Heart right ventricle (tissue), 16 donors: ENCODE data around the gene PDE4D. TPM values are rescaled to one million over a fixed set of nuclear protein-coding genes. Genes with fewer than 3 reads are reported as not detected.
A peak's percentile ranks its signal among the peaks of the same experiment; 100 is the strongest.
"Not testable (repeated sequence)": the region's sequence is repeated elsewhere in the genome, so short reads cannot be mapped to it uniquely, and the experiment has no call there.

Source experiments
- ATAC-seq, 8 donors: fragments of 200-7000 bp; cut with Tn5 transposase; one replicate each; pipeline ENCODE4 v1.9.1; 2020; ENCODE audit warnings: mild to moderate bottlenecking in 8 of 8, moderate library complexity in 8 of 8, moderate number of reproducible peaks in 1 of 8
- DNase-seq, 2 donors: peaks; one replicate each; pipeline ENCODE4 v3.0.0-alpha.2; 2020
- H3K27ac ChIP-seq, 10 donors: fragments of 200-600 bp; sonication (generic) in 2 of 10; one replicate each; pipeline versions ENCODE4 v1.5.0 to v1.8.0; 2020 to 2022; ENCODE audit warnings: mild to moderate bottlenecking in 3 of 10
- H3K27me3 ChIP-seq, 7 donors: fragments of 200-600 bp; one replicate each; pipeline ENCODE4 v1.8.0; 2021 to 2022; ENCODE audit warnings: mild to moderate bottlenecking in 2 of 7
- H3K36me3 ChIP-seq, 9 donors: fragments of 200-600 bp; sonication (generic) in 1 of 9; one replicate each; pipeline versions ENCODE4 v1.5.0 to v1.8.0; 2020 to 2022; ENCODE audit warnings: mild to moderate bottlenecking in 2 of 9
- H3K4me1 ChIP-seq, 9 donors: fragments of 200-600 bp; sonication (generic) in 1 of 9; one replicate each; pipeline versions ENCODE4 v1.5.0 to v1.8.0; 2020 to 2022; ENCODE audit warnings: mild to moderate bottlenecking in 4 of 9
- H3K4me3 ChIP-seq, 10 donors: fragments of 200-600 bp; sonication (generic) in 2 of 10; one replicate each; pipeline versions ENCODE4 v1.5.0 to v1.8.0; 2020 to 2022; ENCODE audit warnings: mild to moderate bottlenecking in 7 of 10, moderate library complexity in 2 of 10
- H3K9me3 ChIP-seq, 11 donors: fragments of 200-600 bp in 10 of 11; sonication (generic) in 2 of 11; one replicate each; pipeline versions ENCODE4 v1.5.0 to v1.8.0; 2013 to 2022; ENCODE audit warnings: mild to moderate bottlenecking in 2 of 11, control low read depth in 1 of 11, moderate library complexity in 1 of 11
- WGBS, 2 donors: extraction: QIAGEN DNeasy Blood & Tissue Kit; methylation state at CpG; one replicate each; pipeline ENCODE4 v1.1.7; 2013; ENCODE audit warnings: inconsistent platforms in 1 of 2; 5-methylcytosine and 5-hydroxymethylcytosine counted together
- intact Hi-C, 10 donors: fragments of 100-400 bp; cut with DNase I; formaldehyde crosslinking; loops; one replicate each; pipeline versions ENCODE4 v1.11.1 to v1.14.2; 2022
- polyA plus RNA-seq, 2 donors: library from polyadenylated mRNA; stranded (reverse); fragments of 200-250 nt; gene quantifications; one replicate each; pipeline ENCODE4 v1.2.3, GENCODE V29; 2013
- total RNA-seq, 10 donors: library from RNA; stranded (reverse); fragmentation: NEBNext Ultra II Directional in 3 of 10; extraction: Animal tissue kit (Norgen Biotek cat#: 25700) in 3 of 10; gene quantifications; one replicate each; pipeline versions ENCODE4 v1.2.1 to v1.2.4, GENCODE V29; 2021 to 2023
- TF ChIP-seq, protein P1 (sequence below), 9 donors: fragments of 200-600 bp; sonication (generic) in 2 of 9; IDR thresholded peaks; one replicate each; pipeline versions ENCODE4 v1.5.0 to v1.8.0; 2021 to 2022; ENCODE audit warnings: antibody characterized with exemption in 9 of 9, mild to moderate bottlenecking in 5 of 9, moderate library complexity in 1 of 9
- donor health status: Arrhythmogenic right ventricular cardiomyopathy.
- donor health status: ischemic (EF 13 %, LVEDD 7.1; RV severe dilation, severe dysfunction).
- donor health status: healthy with polysubstance abuse.
- donor health status: DM: no; HTN: yes; CAD: no.
- donor health status: DM: no; HTN: no; CAD: no.
- donor health status: ischemic (EF 25% LVEDD 6.9; RV normal size, moderate dysfunction).
- donor health status: ischemic (EF 25% LVEDD 5.7; RV mildly dilated, moderate dysfunction).
- donor health status: healthy.
- donor health status: DM: yes; HTN: yes; CAD: no.
- donor health status: Ischemic cardiomyopathy.
- donor health status: ischemic (EF 35%, LVEDD 5.7; RV mildly dilated, moderate dysfunction).
- donor health status: nonischemic (EF 11% LVEDD 7.7; RV severe dilation, severe dysfunction).
- donor health status: DM: yes; HTN: yes; CAD: no.
- donor health status: PGD.
- donor health status: ischemic (EF 29% LVEDD 5.4; RV normal size, mild dysfunction).
- donor health status: nonischemic (EF 23%, LVEDD 6.1; RV moderate dilation, normal function).

The PDE4D gene
- total and polyA plus RNA-seq, 12 donors = 5.8 to 83.2 (median 39.5) TPM

DNA sequence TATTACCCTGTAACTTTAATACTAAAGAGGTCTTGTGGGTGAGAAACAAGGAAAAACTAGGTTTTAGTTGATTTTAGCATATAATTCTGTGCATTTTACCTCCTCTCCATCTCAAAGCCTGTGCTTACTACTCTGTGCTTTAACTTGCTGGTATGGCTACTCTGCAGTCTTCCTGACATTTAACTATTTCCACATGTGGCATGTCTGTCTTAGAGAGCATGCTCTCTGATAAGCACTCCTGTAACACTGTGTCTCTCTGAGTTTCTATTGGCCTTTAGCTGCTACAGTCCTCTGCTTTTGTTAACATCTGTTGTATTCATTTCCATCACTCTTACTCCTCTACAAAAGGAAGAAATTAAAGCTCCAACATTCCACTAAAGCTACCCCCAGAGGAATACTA lies 892.4 kb downstream of the PDE4D start:
- TF ChIP-seq, protein P1, sequence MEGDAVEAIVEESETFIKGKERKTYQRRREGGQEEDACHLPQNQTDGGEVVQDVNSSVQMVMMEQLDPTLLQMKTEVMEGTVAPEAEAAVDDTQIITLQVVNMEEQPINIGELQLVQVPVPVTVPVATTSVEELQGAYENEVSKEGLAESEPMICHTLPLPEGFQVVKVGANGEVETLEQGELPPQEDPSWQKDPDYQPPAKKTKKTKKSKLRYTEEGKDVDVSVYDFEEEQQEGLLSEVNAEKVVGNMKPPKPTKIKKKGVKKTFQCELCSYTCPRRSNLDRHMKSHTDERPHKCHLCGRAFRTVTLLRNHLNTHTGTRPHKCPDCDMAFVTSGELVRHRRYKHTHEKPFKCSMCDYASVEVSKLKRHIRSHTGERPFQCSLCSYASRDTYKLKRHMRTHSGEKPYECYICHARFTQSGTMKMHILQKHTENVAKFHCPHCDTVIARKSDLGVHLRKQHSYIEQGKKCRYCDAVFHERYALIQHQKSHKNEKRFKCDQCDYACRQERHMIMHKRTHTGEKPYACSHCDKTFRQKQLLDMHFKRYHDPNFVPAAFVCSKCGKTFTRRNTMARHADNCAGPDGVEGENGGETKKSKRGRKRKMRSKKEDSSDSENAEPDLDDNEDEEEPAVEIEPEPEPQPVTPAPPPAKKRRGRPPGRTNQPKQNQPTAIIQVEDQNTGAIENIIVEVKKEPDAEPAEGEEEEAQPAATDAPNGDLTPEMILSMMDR (IDR thresholded peaks at IDR 0.05) = no peak
- Histone ChIP-seq H3K27ac (no peak overlapping the region), H3K4me3 (no peak overlapping the region), H3K4me1 (peaks cover 2 to 30% (median 22%) of the 10 kb centered on the region in 9 donors), H3K9me3 (no peaks in the 10 kb centered on the region), H3K36me3 (no peaks in the 10 kb centered on the region), H3K27me3 (no peaks in the 10 kb centered on the region)
- intact Hi-C loops = loop anchor here in 3 of 10 donors (5.0 to 10.0 kb wide), 3 partner anchors 99 to 106 kb away; no protein-coding TSS in a partner anchor
- no peak for DNase-seq
- peak in 7 of 8 donors; percentile 25 to 79 (median 70) for ATAC-seq

DNA sequence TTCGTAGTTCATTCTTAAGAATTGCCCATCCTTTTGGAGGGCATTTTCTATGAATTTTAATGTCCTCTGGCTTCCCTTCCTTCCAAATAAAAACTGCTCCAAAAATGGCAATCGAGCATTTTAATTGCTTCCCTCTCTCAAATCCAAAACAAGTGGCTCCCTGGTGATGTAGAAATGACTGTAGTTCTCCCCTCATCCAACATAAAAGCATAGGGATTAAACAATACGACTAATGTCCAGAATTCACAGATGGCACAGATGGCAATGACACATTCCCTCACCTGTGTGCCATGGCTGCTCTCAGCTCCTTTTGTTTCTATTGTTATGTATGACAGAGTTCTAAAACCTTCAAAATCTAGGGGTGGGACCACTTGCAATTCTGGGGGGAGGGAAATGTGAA lies 893.3 kb downstream of the PDE4D start:
- TF ChIP-seq, protein P1 (IDR thresholded peaks at IDR 0.05) = no peak
- no peak for ATAC-seq
- intact Hi-C loops = loop anchor here in 3 of 10 donors (5.0 to 10.0 kb wide), 3 partner anchors 98 to 105 kb away; no protein-coding TSS in a partner anchor

DNA sequence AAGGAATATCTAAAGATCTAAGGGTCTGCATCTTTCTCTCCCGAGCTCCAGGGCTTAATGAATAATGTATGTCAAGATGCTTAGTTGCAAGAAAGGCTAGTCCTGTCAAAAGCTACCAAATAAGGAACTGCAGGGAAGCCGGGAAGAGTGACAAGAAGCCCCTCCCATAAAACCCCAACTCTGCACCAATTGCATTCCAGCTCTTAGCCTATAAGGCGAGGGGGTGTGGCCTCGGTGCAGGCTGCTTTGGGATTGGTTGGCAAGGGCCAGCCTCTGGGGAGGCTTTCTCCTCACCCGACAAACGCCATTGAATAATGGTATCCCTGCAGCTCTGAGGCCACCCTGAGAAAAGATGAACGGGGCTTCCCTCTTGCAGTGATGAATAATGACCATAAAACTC lies 893.7 kb downstream of the PDE4D start:
- whole genome bisulfite sequencing, 2 donors = 97% methylated on average over 7 of the region's 7 CpGs
- intact Hi-C loops = loop anchor here in 3 of 10 donors (5.0 to 10.0 kb wide), 3 partner anchors 98 to 105 kb away; no protein-coding TSS in a partner anchor
- no peaks in the 10 kb centered on the region for H3K9me3 ChIP-seq
- H3K4me3 ChIP-seq = no peak overlapping the region
- H3K36me3 ChIP-seq = no peaks in the 10 kb centered on the region
- H3K27me3 ChIP-seq = no peaks in the 10 kb centered on the region
- H3K4me1 ChIP-seq = peaks cover 2 to 30% (median 22%) of the 10 kb centered on the region in 9 donors
- no peak for DNase-seq
- no peak overlapping the region for H3K27ac ChIP-seq
- TF ChIP-seq, protein P1 (IDR thresholded peaks at IDR 0.05) = no peak
- no peak for ATAC-seq

More for the DNA sequence above, 893.3 kb downstream of the PDE4D start:
- peaks cover 2 to 30% (median 22%) of the 10 kb centered on the region in 9 donors for H3K4me1 ChIP-seq
- WGBS, 2 donors = 93 to 99% methylated on average over 3 of the region's 3 CpGs
- H3K27me3 ChIP-seq = no peaks in the 10 kb centered on the region
- no peaks in the 10 kb centered on the region for H3K36me3 ChIP-seq
- H3K9me3 ChIP-seq = no peaks in the 10 kb centered on the region
- no peak for DNase-seq
- no peak overlapping the region for H3K27ac ChIP-seq
- no peak overlapping the region for H3K4me3 ChIP-seq

- no peak for ATAC-seq
- TF ChIP-seq, protein P1 (IDR thresholded peaks at IDR 0.05) = no peak
- H3K9me3 ChIP-seq = no peaks in the 10 kb centered on the region
- intact Hi-C loops = no loop called here
- H3K27me3 ChIP-seq = no peaks in the 10 kb centered on the region
- H3K4me3 ChIP-seq = no peak overlapping the region
- H3K36me3 ChIP-seq = no peaks in the 10 kb centered on the region
- H3K27ac ChIP-seq = no peak overlapping the region
- no peak for DNase-seq
- peaks cover 2 to 30% (median 22%) of the 10 kb centered on the region in 9 donors for H3K4me1 ChIP-seq
- WGBS, 2 donors = 80 to 84% methylated on average over 2 of the region's 2 CpGs
Observed at GRCh38 chr5:58998544-58998943, 895.0 kb downstream of the PDE4D start.

DNA sequence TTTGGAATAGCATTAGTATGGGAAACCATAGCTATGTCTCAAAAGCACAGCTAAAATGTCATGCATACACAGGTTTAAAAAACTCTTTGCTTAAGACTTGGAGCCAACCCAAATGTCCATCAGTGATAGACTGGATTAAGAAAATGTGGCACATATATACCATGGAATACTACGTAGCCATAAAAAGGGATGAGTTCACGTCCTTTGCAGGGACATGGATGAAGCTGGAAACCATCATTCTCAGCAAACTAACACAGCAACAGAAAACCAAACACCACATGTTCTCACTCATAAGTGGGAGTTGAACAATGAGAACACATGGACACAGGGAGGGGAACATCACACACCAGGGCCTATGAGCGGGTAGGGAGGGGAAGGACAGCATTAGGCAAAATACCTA lies 897.7 kb downstream of the PDE4D start:
- H3K4me3 ChIP-seq, H3K9me3 ChIP-seq, ATAC-seq, H3K27ac ChIP-seq, DNase-seq, H3K4me1 ChIP-seq, intact Hi-C loops, H3K27me3 ChIP-seq: not testable (repeated sequence)
- WGBS, 2 donors = 94 to 100% methylated on average over 3 of the region's 3 CpGs
- peaks cover 0 to 21% (median 0%) of the 10 kb centered on the region in 9 donors for H3K36me3 ChIP-seq
